Panc1 (cell line): Measurements from ENCODE around the gene FLT3. TPM values are rescaled to one million over a fixed set of nuclear protein-coding genes. Genes with fewer than 3 reads are reported as not detected.

Source experiments
- ATAC-seq: fragments of 200-7000 bp; cut with Tn5 transposase; 2 replicates; pipeline ENCODE4 v1.9.1; 2020; ENCODE audit warnings: mild to moderate bottlenecking, moderate library complexity
- BruUV-seq: library from RNA; stranded (reverse); fragments of 400-500 nt; replicated peaks from 2 replicates; lab custom pipeline; 2021; lab: Mats Ljungman, UMichigan
- CTCF ChIA-PET: fragments of 300-600 bp; sonication (Branson Sonifier 250); formaldehyde crosslinking; loops from one replicate; lab custom pipeline; 2022; ENCODE audit warnings: antibody characterized with exemption; lab: Charles Lee
- POLR2A ChIA-PET: fragments of 300-600 bp; sonication (Branson Sonifier 250); formaldehyde crosslinking; loops from one replicate; lab custom pipeline; 2022; ENCODE audit warnings: antibody characterized with exemption; lab: Charles Lee
- DNase-seq: peaks from one replicate; pipeline ENCODE4 v3.0.0-alpha.2; 2010; ENCODE audit warnings: low read depth, low spot score
- H3K27ac ChIP-seq: 2 replicates; pipeline ENCODE4 v1.5.1; 2011; ENCODE audit warnings: mild to moderate bottlenecking, low read length, inconsistent platforms
- H3K27me3 ChIP-seq: fragments of 200-500 bp; sonication (Bioruptor generic); 2 replicates; pipeline ENCODE4 v1.6.0; 2014; ENCODE audit warnings: low read length, inconsistent platforms; ENCODE audit not compliant: control insufficient read depth, insufficient read depth
- H3K36me3 ChIP-seq: fragments of 200-500 bp; sonication (Bioruptor generic); 2 replicates; pipeline ENCODE4 v1.5.1; 2014; ENCODE audit warnings: inconsistent platforms, mild to moderate bottlenecking, low read length, moderate library complexity; ENCODE audit not compliant: control insufficient read depth, insufficient read depth
- H3K4me1 ChIP-seq: 2 replicates; pipeline ENCODE4 v1.5.1; 2011; ENCODE audit warnings: inconsistent platforms, mild to moderate bottlenecking, low read length, moderate library complexity; ENCODE audit not compliant: control insufficient read depth, insufficient read depth
- H3K4me3 ChIP-seq, 2 experiments: 2 replicates each; pipeline ENCODE4 v1.5.1; 2011 to 2012; ENCODE audit warnings: low read depth in 2 of 2, low read length in 2 of 2, mild to moderate bottlenecking in 2 of 2, inconsistent platforms in 1 of 2, moderate library complexity in 1 of 2
- H3K9me3 ChIP-seq: fragments of 200-500 bp; sonication (Bioruptor generic); 2 replicates; pipeline ENCODE4 v1.5.1; 2014; ENCODE audit warnings: low read depth, mild to moderate bottlenecking, inconsistent platforms, low read length, moderate library complexity; ENCODE audit not compliant: control insufficient read depth, insufficient read depth
- CTCF ChIP-seq: fragments of 450-650 bp; IDR thresholded peaks from 2 replicates; pipeline ENCODE4 v1.5.1; 2017; ENCODE audit warnings: mild to moderate bottlenecking
- POLR2AphosphoS5 ChIP-seq: IDR thresholded peaks from 2 replicates; pipeline ENCODE4 v1.6.1; 2012; ENCODE audit warnings: mild to moderate bottlenecking, low read depth, low read length, moderate library complexity
- SIN3A ChIP-seq: IDR thresholded peaks from 2 replicates; pipeline ENCODE4 v1.6.1; 2012; ENCODE audit warnings: low read depth, mild to moderate bottlenecking, low read length, moderate library complexity, borderline replicate concordance; ENCODE audit not compliant: insufficient read depth
- TCF7L2 ChIP-seq: IDR thresholded peaks from 2 replicates; pipeline ENCODE4 v1.6.1; 2011; ENCODE audit warnings: mild to moderate bottlenecking, low read depth, low read length, inconsistent platforms
- in situ Hi-C: cut with HindIII; loops from 2 replicates; pipeline ENCODE4 v1.10.0; 2016; ENCODE audit warnings: low sequenced_read_pairs, low pct_unique_long_range_greater_than_20kb
- intact Hi-C: fragments of 100-400 bp; cut with micrococcal nuclease; formaldehyde crosslinking; loops from one replicate; pipeline ENCODE4 v1.10.0; 2022; ENCODE audit not compliant: unreplicated experiment
- total RNA-seq: library from RNA; stranded (reverse); gene quantifications from one replicate; pipeline ENCODE4 v1.2.1, GENCODE V29; 2021; ENCODE audit not compliant: unreplicated experiment
- TF ChIP-seq, protein P1 (sequence below), 2 experiments: IDR thresholded peaks; 2 replicates each; pipeline ENCODE4 v1.6.1; 2011 to 2012; ENCODE audit warnings: low read depth in 2 of 2, control low read depth in 1 of 2, low read length in 1 of 2, mild to moderate bottlenecking in 1 of 2, moderate library complexity in 1 of 2; ENCODE audit not compliant: insufficient read depth in 1 of 2

FLT3 gene
- total RNA-seq, 1 experiment from 2014 or later: 0.08 TPM

- intact Hi-C loops (loop anchor here (10.0 kb wide), 3 partner anchors 146 to 616 kb away; no protein-coding TSS in a partner anchor), in situ Hi-C loops (no loop called here)
- no peak for ATAC-seq
- Histone ChIP-seq H3K27me3 (no peaks in the 10 kb centered on the region), H3K36me3 (no peaks in the 10 kb centered on the region), H3K4me1 (no peaks in the 10 kb centered on the region), H3K4me3 (no peak overlapping the region), H3K27ac (no peak overlapping the region), H3K9me3 (no peaks in the 10 kb centered on the region)
- no peak for DNase-seq
- no TSS peak for BruUV-seq
- ChIA-PET CTCF (interaction anchor here (0.8 kb wide), 1 partner anchor 152 kb away, joined by 3 read pairs; no protein-coding TSS in a partner anchor), POLR2A (interaction anchor here (0.7 kb wide), 1 partner anchor 591 kb away, joined by 12 read pairs; no protein-coding TSS in a partner anchor)
- no peak for TF ChIP-seq SIN3A
- TF ChIP-seq, protein P1, sequence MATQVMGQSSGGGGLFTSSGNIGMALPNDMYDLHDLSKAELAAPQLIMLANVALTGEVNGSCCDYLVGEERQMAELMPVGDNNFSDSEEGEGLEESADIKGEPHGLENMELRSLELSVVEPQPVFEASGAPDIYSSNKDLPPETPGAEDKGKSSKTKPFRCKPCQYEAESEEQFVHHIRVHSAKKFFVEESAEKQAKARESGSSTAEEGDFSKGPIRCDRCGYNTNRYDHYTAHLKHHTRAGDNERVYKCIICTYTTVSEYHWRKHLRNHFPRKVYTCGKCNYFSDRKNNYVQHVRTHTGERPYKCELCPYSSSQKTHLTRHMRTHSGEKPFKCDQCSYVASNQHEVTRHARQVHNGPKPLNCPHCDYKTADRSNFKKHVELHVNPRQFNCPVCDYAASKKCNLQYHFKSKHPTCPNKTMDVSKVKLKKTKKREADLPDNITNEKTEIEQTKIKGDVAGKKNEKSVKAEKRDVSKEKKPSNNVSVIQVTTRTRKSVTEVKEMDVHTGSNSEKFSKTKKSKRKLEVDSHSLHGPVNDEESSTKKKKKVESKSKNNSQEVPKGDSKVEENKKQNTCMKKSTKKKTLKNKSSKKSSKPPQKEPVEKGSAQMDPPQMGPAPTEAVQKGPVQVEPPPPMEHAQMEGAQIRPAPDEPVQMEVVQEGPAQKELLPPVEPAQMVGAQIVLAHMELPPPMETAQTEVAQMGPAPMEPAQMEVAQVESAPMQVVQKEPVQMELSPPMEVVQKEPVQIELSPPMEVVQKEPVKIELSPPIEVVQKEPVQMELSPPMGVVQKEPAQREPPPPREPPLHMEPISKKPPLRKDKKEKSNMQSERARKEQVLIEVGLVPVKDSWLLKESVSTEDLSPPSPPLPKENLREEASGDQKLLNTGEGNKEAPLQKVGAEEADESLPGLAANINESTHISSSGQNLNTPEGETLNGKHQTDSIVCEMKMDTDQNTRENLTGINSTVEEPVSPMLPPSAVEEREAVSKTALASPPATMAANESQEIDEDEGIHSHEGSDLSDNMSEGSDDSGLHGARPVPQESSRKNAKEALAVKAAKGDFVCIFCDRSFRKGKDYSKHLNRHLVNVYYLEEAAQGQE (IDR thresholded peaks at IDR 0.05; ENCODE audit: insufficient read depth in 1 of 2, low read depth in 2 of 2, low read length in 1 of 2): no peak
- no peak for TF ChIP-seq CTCF
- no peak for TF ChIP-seq POLR2AphosphoS5
- no peak for TF ChIP-seq TCF7L2
These were observed 119.9 kb downstream of the FLT3 start for GRCh38 chr13:27980280-27980998.

DNA sequence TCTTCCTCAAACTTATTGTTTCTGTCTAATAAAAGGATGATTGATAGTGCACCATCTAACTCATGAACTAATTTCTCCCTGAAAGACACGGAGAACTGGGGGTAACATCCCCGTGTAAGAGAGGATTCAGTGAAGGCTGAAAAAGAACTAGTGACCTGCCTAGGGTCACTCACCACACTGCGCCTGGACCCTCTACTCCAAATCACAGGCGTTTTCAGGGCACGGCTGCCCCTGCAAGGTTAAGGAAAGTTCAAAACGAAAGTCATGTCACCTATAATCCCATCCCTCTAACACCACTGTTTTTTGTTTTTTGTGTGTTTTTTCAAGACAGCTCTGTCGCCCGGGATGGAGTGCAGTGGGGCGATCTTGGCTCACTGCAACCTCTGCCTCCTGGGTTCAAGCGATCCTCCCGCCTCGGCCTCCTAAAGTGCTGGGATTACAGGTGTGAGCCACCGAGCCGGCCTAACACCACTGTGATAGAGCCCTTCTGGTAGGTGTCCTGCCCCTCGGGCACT is 120.6 kb downstream of the FLT3 start:
- intact Hi-C loops: loop anchor here (10.0 kb wide), 3 partner anchors 145 to 615 kb away; no protein-coding TSS in a partner anchor
- in situ Hi-C loops: no loop called here
- TF ChIP-seq, protein P1 (IDR thresholded peaks at IDR 0.05; ENCODE audit: insufficient read depth in 1 of 2, low read depth in 2 of 2, low read length in 1 of 2): no peak
- TF ChIP-seq TCF7L2: no peak
- TF ChIP-seq POLR2AphosphoS5: no peak
- no peak for TF ChIP-seq SIN3A
- no peak for TF ChIP-seq CTCF
- POLR2A ChIA-PET: no interaction called here
- no peak overlapping the region for H3K4me3 ChIP-seq
- CTCF ChIA-PET: no interaction called here
- no peak for ATAC-seq
- H3K9me3 ChIP-seq: no peaks in the 10 kb centered on the region
- no peaks in the 10 kb centered on the region for H3K4me1 ChIP-seq
- H3K27ac ChIP-seq: no peak overlapping the region
- H3K36me3 ChIP-seq: no peaks in the 10 kb centered on the region
- no TSS peak for BruUV-seq
- DNase-seq: no peak
- H3K27me3 ChIP-seq: no peaks in the 10 kb centered on the region
